HG03196 (cell line): ENCODE results near the gene MTX3.
A peak's percentile ranks its signal among the peaks of the same experiment; 100 is the strongest.

Experiments
- ATAC-seq: cut with Tn5 transposase; IDR thresholded peaks from one replicate; pipeline ENCODE4 v1.9.1; 2021; ENCODE audit not compliant: unreplicated experiment

MTX3 gene, protein sequence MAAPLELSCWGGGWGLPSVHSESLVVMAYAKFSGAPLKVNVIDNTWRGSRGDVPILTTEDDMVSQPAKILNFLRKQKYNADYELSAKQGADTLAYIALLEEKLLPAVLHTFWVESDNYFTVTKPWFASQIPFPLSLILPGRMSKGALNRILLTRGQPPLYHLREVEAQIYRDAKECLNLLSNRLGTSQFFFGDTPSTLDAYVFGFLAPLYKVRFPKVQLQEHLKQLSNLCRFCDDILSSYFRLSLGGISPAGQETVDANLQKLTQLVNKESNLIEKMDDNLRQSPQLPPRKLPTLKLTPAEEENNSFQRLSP

DNA sequence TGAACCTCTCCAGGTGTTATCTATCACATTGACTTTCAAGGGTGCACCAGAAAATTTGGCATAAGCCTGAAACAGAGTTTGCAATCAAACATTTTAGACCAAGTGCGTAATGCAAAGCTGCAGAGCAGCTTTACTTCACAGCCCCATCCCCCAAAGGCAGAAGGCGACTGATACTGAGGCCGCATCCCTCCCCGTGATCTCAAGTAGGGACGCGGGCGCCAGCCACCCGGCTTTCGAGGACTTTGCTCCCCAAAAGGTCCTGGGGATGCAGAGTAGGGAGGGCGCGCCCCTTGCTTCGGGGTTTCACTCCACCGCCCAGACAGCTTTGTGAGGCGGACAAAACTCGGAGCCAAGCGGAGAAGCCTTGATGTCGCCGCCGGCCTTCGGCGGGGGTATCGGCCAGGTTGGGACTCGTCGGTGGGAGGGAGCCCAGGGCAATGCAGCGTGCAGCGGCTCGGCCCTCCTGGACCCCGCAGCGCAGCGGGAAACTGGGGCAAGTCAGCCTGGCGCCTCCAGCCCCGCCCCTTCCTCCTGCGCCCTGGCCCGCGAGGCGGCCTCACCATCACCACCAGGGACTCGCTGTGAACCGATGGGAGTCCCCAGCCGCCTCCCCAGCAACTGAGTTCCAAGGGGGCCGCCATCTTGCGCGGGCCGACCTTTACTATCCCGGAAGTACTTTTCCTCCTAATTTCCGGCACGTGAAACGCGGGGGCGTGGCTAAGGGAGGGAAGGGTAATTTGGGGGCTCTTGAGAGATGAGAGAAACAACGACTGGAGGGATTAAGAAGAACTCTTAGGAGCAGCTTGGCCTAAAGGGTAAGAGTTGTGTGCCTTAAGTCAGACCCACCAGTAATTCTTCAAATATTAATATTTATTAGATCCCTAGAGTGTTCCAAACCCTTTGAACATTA lies at the start of gene MTX3:
MTX3 (minus strand) TSS at position 665 of the 910 bp plus-strand sequence; CDS start at position 641, 24 bp downstream.
- ATAC-seq, result peak; percentile 90

DNA sequence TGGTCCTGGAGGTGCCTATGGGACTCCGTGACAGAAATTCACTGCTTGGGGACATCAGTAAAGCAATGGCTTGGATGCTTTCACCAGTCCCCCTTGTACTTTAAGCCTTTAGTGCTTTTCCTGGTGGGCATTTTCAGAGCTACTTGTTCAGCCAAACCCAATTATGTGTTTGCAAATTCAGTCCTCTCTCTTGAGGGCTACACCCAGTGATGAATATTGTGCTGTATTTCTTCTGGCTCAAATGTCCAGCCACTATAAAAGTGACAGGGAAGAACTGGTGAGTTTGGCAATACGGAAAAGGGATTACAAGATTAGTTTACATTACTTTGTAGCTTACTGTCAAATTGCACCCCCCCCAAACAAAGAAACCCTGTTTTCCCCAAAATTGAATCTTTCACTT lies 48.6 kb upstream of the MTX3 start:
- no peak for ATAC-seq

DNA sequence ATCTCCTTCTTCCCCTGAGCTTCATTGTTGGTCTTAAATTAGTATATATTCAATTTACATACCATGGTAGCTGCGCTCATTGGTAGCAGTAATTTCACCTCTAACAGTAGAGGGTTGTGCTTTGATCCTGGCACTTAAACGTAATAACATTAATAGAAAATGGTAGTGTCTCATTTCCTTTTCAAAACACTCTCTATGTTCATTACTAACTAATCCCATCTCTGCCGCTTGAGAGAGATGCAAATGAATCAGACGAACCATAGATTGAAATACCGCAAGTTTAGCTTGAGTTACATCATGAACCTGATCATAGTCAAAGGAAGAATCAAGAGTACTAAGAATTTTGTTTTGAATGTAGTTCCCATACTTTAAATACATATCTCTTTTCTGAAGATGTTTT lies 46.3 kb upstream of the MTX3 start:
- ATAC-seq, result no peak

DNA sequence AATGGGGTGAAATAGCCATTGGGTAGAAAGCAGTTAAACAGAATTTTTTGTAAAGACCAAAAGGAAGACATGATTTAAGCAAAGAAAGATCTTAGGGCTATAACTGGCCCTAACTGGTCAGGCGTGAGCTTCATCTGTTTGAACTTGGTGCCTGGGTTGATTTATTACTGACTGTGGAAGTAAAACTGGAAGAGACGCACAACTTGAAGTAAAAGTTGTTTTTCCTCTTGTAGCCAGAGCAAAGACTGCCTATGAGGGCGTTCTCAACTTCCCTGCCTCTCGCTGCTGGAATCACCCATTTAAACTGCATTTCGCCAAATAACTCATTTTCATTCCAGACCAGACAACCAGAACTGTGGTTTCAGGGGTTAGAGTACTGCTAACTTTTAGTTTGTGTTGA lies 45.6 kb upstream of the MTX3 start:
- ATAC-seq, result no peak

DNA sequence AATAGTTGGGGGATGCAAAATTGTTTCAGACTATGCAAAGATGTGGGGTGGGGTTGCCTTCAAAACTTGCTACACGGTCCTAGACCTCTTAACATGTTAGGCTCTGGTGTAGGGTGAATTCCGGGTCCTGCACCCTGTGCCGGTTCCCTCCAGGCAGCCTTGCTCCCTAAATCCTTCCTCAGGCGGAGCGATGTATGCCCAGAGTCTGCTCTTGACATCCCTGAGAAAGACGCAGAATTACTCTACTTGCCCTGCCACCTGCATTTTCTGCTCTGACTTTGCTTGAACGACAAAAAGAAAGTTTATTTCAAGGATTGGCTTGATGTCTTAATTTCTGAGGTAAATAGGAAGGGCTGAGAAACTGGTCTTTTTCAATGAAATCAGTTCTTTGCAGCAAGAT lies 44.8 kb upstream of the MTX3 start:
- ATAC-seq, result no peak

DNA sequence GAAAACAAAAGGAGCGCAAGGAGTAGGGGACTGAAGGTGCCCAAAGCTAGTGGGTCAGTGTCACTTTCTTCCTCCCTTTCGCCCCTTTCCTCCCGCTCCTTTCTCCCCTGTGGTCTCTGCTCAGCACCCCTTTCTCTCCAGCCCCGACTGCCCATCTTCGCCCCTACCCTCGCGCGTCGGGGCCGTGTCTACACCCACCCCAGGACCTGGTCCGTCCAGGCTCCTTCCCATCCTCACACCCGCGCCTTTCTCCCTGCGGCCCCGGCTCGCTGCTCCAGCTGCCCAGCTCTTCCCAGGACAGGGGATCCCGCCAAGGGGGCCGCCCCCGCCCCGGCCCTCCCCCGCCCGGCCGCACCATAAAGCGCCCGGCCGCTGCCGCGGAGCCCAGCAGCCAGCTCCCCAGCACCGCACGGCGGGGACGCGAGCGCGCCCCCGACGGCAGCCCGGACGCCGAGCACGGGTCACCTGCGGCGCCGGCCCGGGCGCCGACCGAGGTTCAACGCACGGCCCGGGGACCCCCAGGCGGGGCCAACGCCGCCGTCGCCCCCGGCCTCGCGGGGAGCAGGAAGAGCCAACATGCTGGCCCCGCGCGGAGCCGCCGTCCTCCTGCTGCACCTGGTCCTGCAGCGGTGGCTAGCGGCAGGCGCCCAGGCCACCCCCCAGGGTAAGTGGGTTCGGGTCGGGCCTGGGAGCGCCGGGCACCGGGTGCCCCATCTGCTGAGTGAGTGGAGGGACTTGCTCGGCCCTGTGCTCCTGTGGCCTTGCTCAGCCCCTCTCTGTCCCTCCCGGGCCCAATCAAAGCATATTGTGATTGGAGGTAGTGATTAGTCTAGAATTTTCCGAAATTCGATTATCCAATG lies 44.1 kb upstream of the MTX3 start, which contains the start of gene THBS4:
THBS4 (plus strand) TSS at position 387 of the 860 bp plus-strand sequence; CDS start at position 577, 190 bp downstream.
- ATAC-seq, result no peak

DNA sequence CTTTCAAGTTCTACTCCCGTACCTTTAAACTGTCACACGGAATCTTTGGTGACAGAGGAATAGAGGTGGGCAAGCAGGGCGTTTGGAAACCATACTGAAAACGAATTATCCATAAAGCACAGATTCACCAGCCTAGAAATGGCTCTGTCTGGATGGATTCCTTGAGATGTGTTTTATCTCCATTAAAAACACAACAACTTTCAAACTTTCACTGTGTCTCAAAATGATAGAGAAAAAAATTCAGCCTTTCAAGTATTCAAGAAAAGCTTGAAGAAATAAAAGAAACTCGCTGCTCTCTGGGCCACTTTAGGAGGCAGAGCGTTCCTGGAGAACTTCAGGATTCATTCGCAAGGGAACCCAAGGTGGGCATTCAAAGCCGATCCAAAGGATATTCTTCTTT lies 43.5 kb upstream of the MTX3 start:
- ATAC-seq, result no peak

DNA sequence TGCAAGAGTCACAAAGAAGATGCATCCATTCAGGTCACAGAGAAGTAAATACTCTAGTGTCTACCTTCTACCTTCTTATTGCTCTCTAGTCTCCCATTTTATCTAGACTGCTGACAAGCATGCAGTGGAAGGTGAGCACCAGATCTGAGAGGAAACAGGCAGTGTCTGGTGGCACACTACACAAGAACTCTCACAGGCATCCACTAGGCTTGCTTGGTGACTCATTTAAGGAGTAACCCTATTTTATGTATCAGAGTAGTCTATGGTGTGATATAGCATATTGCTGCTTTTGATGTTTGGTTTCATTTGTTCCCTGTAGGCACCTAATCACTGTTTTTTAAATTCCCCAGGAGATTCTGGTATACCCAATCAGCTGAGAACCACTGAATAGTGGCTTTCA lies 42.5 kb upstream of the MTX3 start:
- no peak for ATAC-seq

DNA sequence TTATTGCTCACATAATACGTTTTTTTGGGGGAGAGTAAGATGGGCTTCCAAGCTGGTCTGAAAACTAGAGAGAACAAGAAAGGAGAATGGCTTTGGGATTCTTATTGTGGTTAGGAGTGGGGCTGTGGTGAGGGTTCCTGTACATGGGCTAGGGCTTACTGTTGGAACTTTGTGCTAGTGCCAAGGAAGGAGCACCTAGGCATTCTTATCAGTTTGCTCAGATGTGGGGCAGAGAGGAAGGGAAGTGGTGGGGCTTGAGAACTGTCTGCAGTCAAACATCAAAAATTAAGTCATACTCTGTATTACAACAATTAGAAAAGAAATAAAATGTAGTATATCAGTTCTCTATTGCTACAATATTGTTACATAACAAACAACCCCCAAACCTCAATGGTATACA lies 40.0 kb upstream of the MTX3 start:
- ATAC-seq, result no peak

DNA sequence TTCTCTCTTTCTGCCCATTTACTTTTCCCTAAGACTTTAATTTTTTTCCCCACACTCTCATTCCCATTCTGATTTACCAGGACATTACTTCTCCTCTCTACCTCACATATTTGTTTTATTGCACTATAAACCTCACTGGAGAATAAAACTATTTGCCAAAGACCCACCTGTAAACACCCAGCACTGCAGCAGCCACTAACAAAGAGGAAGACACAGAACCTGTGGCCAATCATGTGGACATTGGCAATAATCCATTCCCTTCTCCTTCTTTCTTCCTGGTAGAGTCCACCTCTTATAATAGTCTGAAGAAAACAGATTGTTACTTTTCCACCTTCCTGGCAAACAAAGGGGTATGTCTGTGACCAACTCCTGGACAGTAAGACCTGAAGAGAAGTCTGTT lies 35.8 kb upstream of the MTX3 start:
- no peak for ATAC-seq

DNA sequence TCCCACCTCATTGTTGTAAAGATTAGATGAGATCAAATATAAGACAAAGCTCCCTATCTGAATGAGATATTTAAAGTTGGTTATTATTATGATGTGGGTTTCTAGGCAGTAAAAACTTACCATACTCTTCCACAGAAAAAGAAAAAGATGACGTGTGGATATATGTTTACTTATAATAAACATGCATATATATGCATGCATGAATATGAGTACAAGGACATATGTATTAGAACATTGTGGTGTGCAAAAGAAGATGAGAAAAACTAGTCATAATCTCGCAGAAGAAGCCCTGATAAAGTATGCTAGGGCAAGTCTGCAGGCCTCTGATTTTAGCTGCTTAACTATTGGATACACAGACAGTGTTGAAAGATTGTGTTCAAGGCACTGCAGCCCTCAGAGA lies 34.0 kb upstream of the MTX3 start:
- no peak for ATAC-seq

DNA sequence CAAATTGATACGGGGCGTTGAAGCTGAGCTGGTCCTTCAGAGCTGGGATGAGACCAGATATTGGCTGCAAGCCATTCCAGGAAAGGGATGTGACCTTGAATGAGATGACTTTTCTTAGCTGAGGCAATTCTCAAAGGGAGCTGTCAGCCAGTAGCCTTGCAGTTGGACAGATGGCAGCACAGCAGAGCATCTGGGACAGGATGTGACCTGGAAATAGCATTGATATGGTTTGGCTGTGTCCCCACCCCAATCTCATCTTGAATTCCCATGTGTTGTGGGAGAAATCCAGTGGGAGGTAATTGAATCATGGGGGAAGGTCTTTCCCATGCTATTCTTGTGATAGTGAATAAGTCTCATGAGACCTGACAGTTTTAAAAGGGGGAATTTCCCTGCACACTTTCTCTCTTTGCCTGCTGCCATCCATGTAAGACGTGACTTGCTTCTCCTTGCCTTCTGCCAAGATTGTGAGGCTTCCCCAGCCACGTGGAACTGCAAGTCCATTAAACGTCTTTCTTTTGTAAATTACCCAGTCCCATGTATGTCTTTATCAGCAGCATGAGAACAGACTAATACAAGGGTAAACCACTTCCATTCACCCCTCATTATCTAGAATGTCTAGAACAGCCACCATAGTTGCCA lies 19.8 kb upstream of the MTX3 start:
- ATAC-seq, result no peak

DNA sequence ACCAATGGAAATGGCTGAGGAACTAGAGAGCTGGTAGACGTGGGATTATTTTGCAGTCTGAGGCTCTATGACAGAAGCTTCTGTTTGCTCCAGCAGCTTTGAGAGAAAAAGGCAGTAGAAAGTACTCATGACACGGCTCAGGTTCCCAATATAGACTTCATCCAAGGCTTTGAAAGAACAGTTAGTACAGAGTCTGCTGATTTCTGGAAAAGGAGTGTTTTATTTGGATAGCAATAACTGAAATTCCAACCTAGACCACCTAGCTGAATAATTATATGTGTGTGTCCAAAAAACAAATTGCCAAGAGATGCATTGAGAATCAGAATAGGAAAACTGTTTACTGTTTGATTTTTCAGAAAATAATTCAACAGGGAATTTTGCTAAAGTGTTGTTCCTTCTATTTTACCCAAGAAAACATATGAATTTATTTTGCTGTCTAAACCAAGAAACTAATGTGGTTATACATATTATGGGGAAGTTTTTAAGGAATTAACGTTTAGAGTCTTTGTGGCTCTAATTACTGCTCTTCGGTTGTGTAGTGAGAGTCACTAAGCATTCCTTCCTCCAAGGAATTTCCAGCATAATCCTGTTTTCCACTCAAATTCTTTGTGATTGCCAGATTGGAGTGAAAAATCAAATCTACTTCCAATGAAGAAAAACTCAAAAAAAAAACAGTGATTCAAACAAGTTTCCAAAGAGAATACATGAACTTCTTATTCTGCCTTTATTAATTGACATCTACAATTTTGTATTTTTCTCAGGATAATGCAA lies 18.1 kb upstream of the MTX3 start:
- ATAC-seq, result no peak

DNA sequence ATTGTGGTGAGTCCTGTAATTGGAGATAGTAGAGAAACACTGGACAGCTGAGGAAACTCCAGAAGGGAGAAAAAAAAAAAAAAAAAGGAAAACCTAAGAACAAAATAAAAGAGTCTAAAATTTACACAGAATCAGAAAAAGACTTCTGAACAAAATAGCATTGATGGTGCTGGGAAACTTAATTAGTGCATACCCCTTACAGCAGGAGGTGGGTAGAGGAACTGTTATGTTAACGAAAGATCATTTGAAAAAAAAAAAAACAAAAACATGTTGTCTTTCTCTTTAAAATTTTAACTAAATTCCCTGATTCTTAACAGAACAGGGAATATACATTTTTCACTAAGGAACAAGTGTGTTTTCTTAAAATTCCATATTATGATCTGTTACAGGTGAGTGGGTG lies 11.6 kb upstream of the MTX3 start:
- ATAC-seq, result no peak

DNA sequence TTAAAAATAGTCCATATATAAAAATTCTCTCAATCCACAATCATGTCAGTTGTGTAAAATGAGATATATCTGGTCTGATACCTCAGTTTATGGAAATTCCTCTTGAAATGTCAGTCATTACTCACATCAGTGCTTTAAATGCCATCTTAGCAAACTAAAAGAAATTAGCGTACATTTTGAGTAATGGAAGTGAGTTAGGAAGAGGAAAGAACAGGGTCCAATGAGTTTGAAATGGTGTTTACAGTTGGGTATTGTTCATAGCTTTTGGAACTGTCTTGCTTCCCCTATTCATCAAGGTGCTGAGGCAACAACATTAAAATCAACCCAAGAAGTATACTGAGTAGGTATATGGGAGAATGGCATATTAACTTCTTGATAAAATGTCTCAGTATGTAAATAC lies 8.7 kb upstream of the MTX3 start:
- no peak for ATAC-seq

DNA sequence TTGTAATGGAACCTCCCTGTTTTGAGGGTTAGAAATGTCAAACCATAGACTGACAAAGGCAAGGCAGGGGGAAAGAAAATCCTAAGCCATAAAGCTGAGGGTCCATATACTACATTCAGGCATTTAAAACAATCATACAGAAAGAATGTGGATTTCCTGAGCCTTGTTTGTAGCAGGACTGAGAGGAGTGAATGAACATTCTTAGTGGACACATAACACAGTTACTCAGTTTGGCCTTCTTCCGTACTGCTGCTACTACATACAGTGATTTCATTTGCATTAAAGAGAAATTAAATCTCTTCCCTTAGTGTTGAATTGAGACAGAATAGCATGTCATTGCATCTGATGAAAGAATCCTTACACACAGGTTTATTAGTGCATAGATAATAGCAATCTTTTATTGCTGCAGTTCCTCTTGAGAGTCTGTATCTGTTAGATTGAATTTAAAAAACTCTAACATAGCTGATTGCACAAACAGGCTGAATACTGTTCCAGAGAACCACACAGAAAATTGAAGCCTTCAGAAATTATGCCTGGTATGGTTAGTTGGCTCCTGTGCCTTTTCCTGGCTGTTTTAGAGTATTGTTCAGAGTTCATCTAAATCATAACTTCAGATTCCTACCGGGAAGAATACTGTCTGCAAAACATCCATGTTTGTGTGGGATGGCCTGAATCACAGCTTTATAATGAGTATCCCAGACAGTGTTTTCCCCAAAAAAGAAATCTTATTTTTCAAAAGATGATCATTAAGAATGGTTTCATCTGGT lies 2.0 kb upstream of the MTX3 start:
- no peak for ATAC-seq

DNA sequence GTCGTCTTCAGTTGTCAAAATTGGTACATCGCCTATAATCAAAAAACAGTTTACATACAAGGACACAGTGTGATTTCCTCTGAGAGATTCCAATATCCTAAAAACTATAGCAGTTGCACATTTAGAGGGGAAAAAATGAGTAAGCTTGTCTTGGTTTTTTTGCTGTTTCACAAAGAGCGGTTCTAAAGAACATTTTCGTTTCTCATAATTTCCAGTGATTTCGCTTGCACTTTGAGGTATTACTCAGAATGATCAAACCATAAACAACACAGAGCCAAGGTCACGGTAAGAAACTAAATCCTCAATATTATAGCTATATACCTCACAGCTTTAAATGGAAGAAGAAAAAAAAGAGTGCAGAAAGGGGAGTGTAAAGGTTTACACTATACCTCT lies 861 bp downstream of the MTX3 start:
- peak; percentile 35 for ATAC-seq

DNA sequence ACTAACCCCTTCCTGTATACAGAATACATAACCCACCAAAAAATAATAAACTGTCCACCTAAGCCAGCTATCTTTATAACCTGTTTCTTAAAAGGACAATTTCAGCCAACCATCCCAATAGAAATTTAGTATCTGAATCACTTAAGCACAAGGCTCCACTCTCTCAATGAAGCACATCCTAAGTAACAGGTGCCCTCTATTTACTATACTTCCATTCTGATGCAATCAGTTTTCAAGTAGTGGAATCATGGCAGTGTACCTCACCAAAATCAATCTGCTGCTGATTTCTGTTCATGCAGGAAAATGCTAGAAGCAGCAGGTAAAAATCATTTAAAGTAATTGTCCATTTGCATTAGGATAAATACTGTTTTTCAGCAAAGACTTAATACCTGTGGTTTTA lies 4.8 kb downstream of the MTX3 start:
- no peak for ATAC-seq

DNA sequence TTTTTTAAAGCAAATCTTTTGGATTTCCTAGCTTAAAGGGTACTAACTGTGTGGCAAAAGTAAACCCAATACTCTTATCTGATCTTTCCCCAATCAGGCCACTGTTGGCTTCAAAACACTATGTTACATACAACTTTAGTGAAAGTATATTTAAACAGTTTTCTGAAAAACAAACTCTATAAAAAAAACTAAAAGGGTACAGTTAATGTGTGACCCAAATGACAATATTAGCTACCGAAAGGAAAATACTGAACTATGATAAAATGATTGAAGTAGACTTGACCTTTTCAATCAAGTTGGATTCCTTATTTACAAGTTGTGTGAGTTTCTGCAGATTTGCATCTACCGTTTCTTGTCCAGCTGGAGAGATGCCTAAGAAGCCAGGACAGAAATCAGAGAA lies 5.8 kb downstream of the MTX3 start:
- ATAC-seq, result no peak
